ENCODE measurements around the gene IL10RA. TPM values are rescaled to one million over a fixed set of nuclear protein-coding genes. Genes with fewer than 3 reads are reported as not detected.

The IL10RA gene
- total and polyA plus RNA-seq, 2 of the 4 experiments (the other 2 are of a cell fraction): 0.12 TPM; not detected in 1

GRCh38 chr11:117953024-117953671, 33.0 kb upstream of the IL10RA start:
- H3K4me2 ChIP-seq (ENCODE audit: low read depth, low read length): no peak overlapping the region
- H3K9me3 ChIP-seq (ENCODE audit: control insufficient read depth, insufficient read depth, low read length): no peaks in the 10 kb centered on the region
- no peaks in the 10 kb centered on the region for H3K36me3 ChIP-seq (ENCODE audit: control insufficient read depth, insufficient read depth, low read length)
- ChIA-PET CTCF (interaction anchor here (0.6 to 1.2 kb wide), 2 partner anchors 31 to 136 kb away, joined by 4 to 6 read pairs; no protein-coding TSS in a partner anchor), POLR2A (ENCODE audit: unreplicated experiment) (no interaction called here)
- no peak overlapping the region for H4K5ac ChIP-seq (ENCODE audit: low read depth, low read length)
- BruUV-seq (replicated peaks): no TSS peak
- H2BK5ac ChIP-seq (ENCODE audit: low read depth, low read length, poor library complexity, severe bottlenecking): no peak overlapping the region
- H4K91ac ChIP-seq (ENCODE audit: insufficient read depth, low read depth, low read length): no peak overlapping the region
- H3K79me1 ChIP-seq (ENCODE audit: low read depth in 1 of 2, low read length in 2 of 2): no peaks in the 10 kb centered on the region
- dilution Hi-C loops (cut with HindIII; ENCODE audit: low sequenced_read_pairs, unreplicated experiment) (no loop called here), intact Hi-C loops (cut with micrococcal nuclease) (no loop called here), in situ Hi-C loops (cut with MboI; ENCODE audit: low sequenced_read_pairs) (no loop called here)
- TF ChIP-seq, protein P1, sequence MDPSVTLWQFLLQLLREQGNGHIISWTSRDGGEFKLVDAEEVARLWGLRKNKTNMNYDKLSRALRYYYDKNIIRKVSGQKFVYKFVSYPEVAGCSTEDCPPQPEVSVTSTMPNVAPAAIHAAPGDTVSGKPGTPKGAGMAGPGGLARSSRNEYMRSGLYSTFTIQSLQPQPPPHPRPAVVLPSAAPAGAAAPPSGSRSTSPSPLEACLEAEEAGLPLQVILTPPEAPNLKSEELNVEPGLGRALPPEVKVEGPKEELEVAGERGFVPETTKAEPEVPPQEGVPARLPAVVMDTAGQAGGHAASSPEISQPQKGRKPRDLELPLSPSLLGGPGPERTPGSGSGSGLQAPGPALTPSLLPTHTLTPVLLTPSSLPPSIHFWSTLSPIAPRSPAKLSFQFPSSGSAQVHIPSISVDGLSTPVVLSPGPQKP (IDR thresholded peaks at IDR 0.05; ENCODE audit: borderline replicate concordance, low read depth, low read length): no peak
- TF ChIP-seq CEBPB (IDR thresholded peaks at IDR 0.05; ENCODE audit: low read depth, low read length) (no peak), RAD21 (IDR thresholded peaks at IDR 0.05; ENCODE audit: low read length) (no peak)
- H2BK20ac ChIP-seq (ENCODE audit: low read depth, low read length): no peak overlapping the region
- no peak for ATAC-seq (ENCODE audit: low read depth)
- no peak overlapping the region for H2AK9ac ChIP-seq (replicated peaks; ENCODE audit: low read depth, low read length, poor library complexity)
- DNase-seq: no peak
- no peak overlapping the region for H2AK5ac ChIP-seq (ENCODE audit: low read depth, low read length)
- no peak overlapping the region for H3K14ac ChIP-seq (replicated peaks; ENCODE audit: low read depth, low read length)
- no peak overlapping the region for H3K56ac ChIP-seq (ENCODE audit: extremely low read depth, insufficient read depth, low read length)
- H2BK120ac ChIP-seq (ENCODE audit: low read depth, low read length): no peak overlapping the region
- no peak overlapping the region for H3K4ac ChIP-seq (ENCODE audit: low read depth, low read length)
- no peak overlapping the region for H3K4me3 ChIP-seq (ENCODE audit: insufficient read depth, low read depth, low read length)
- H4K20me1 ChIP-seq (ENCODE audit: insufficient read depth, low read length): no peaks in the 10 kb centered on the region
- H3K23ac ChIP-seq (ENCODE audit: low read depth, low read length): no peak overlapping the region
- no peaks in the 10 kb centered on the region for H3K4me1 ChIP-seq (ENCODE audit: control insufficient read depth, insufficient read depth, low read length)
- no peaks in the 10 kb centered on the region for H3K9me1 ChIP-seq (ENCODE audit: insufficient read depth, low read length)
- WGBS, 2 experiments (ENCODE audit: extremely low coverage in 2 of 2, insufficient read length in 1 of 2): 56% methylated on average over 2 of the region's 3 CpGs; no CpG with 5 or more reads in 1 of the 2 experiments
- no peak overlapping the region for H3K9ac ChIP-seq (ENCODE audit: low read depth, low read length)
- no peak overlapping the region for H4K8ac ChIP-seq (ENCODE audit: low read depth in 2 of 2, low read length in 2 of 2)
- peaks cover 7% of the 10 kb centered on the region for H3K27me3 ChIP-seq (ENCODE audit: control insufficient read depth, insufficient read depth, low read length)
- H2BK15ac ChIP-seq (ENCODE audit: low read depth, low read length): no peak overlapping the region
- H3K27ac ChIP-seq (ENCODE audit: insufficient read depth, low read length): no peak overlapping the region
- H2AFZ ChIP-seq (replicated peaks; ENCODE audit: low read length, poor library complexity): no peak overlapping the region
- no peak overlapping the region for H3K18ac ChIP-seq (ENCODE audit: low read depth, low read length)
